HCT116 (cell line): Measurements from ENCODE around the gene AIRE. TPM values are rescaled to one million over a fixed set of nuclear protein-coding genes. Genes with fewer than 3 reads are reported as not detected.

Source experiments
- ATAC-seq: fragments of 200-7000 bp; cut with Tn5 transposase; 2 replicates; pipeline ENCODE4 v1.9.1; 2020; ENCODE audit warnings: mild to moderate bottlenecking, moderate library complexity
- BruUV-seq: library from RNA; stranded (reverse); fragments of 400-500 nt; replicated peaks from 2 replicates; lab custom pipeline; 2021; lab: Mats Ljungman, UMichigan
- CTCF ChIA-PET: fragments of 300-600 bp; sonication (Branson Sonifier 250); formaldehyde crosslinking; loops from one replicate; lab custom pipeline; 2021; ENCODE audit warnings: antibody characterized with exemption; lab: Charles Lee
- POLR2A ChIA-PET: fragments of 300-600, 350-600 bp; sonication (Branson Sonifier 250); formaldehyde crosslinking; loops from one replicate; lab custom pipeline; 2021; ENCODE audit warnings: antibody characterized with exemption; lab: Charles Lee
- RAD21 ChIA-PET, 2 experiments: fragments of 300-600 bp; sonication (Branson Sonifier 250); formaldehyde crosslinking; loops; one replicate each; lab custom pipeline; 2023; ENCODE audit warnings: low total read pairs in 2 of 2; ENCODE audit not compliant: uncharacterized antibody in 2 of 2, unreplicated experiment in 2 of 2, low non-redundant PET in 1 of 2; lab: Charles Lee
- DNase-seq: peaks from one replicate; pipeline ENCODE4 v3.0.0-alpha.2; 2010; ENCODE audit warnings: low read depth, low spot score
- H2AFZ ChIP-seq: fragments of 200-600 bp; shearing (Covaris generic), sonication (generic); 2 replicates; pipeline ENCODE4 v1.6.1; 2017; ENCODE audit warnings: low read depth, mixed run types, mixed read lengths, antibody characterized with exemption, low read length; ENCODE audit not compliant: poor library complexity, severe bottlenecking
- H3K27ac ChIP-seq: 2 replicates; pipeline ENCODE4 v1.5.1; 2012; ENCODE audit warnings: low read depth, low read length
- H3K27me3 ChIP-seq: fragments of 200-600 bp; sonication (generic); 2 replicates; pipeline ENCODE4 v1.6.1; 2016; ENCODE audit warnings: mixed run types, low read length, mixed read lengths; ENCODE audit not compliant: insufficient read depth
- H3K36me3 ChIP-seq, 2 experiments: fragments of 200-500 bp in 1 of 2; fragments of 200-600 bp in 1 of 2; sonication (Bioruptor generic) in 1 of 2; sonication (generic) in 1 of 2; 2 replicates each; pipeline versions ENCODE4 v1.5.1 to v1.6.1; 2014 to 2016; ENCODE audit warnings: low read length in 2 of 2, inconsistent platforms in 1 of 2, mixed read lengths in 1 of 2, mixed run types in 1 of 2; ENCODE audit not compliant: insufficient read depth in 2 of 2, control insufficient read depth in 1 of 2
- H3K4me1 ChIP-seq, 2 experiments: fragments of 200-600 bp in 1 of 2; sonication (generic) in 1 of 2; 2 replicates each; pipeline versions ENCODE4 v1.5.1 to v1.6.1; 2012 to 2017; ENCODE audit warnings: low read length in 2 of 2, inconsistent platforms in 1 of 2, mild to moderate bottlenecking in 1 of 2, mixed read lengths in 1 of 2, mixed run types in 1 of 2, moderate library complexity in 1 of 2; ENCODE audit not compliant: insufficient read depth in 2 of 2, control insufficient read depth in 1 of 2
- H3K4me2 ChIP-seq: fragments of 200-600 bp; sonication (generic); 2 replicates; pipeline ENCODE4 v1.6.1; 2017; ENCODE audit warnings: mixed run types, low read length, mixed read lengths
- H3K4me3 ChIP-seq, 2 experiments: fragments of 200-600 bp in 1 of 2; sonication (generic) in 1 of 2; replicated peaks in 1 of 2; 2 replicates each; pipeline ENCODE4 v1.5.1; 2011 to 2016; ENCODE audit warnings: low read length in 2 of 2, control low read depth in 1 of 2, low read depth in 1 of 2, mild to moderate bottlenecking in 1 of 2, mixed read lengths in 1 of 2, mixed run types in 1 of 2
- H3K79me2 ChIP-seq: fragments of 200-600 bp; sonication (generic); 2 replicates; pipeline ENCODE4 v1.6.1; 2017; ENCODE audit warnings: mild to moderate bottlenecking, mixed run types, low read length, moderate library complexity, mixed read lengths; ENCODE audit not compliant: insufficient read depth
- H3K9ac ChIP-seq: fragments of 200-600 bp; sonication (generic); 2 replicates; pipeline ENCODE4 v1.6.1; 2016; ENCODE audit warnings: low read length, mixed read lengths
- H3K9me2 ChIP-seq: fragments of 200-600 bp; sonication (generic), shearing (Covaris generic); 2 replicates; pipeline ENCODE4 v1.6.1; 2017; ENCODE audit warnings: mixed run types, mild to moderate bottlenecking, moderate library complexity; ENCODE audit not compliant: insufficient read depth
- H3K9me3 ChIP-seq, 2 experiments: fragments of 200-500 bp in 1 of 2; fragments of 200-600 bp in 1 of 2; sonication (Bioruptor generic) in 1 of 2; sonication (generic) in 1 of 2; 2 replicates each; pipeline ENCODE4 v1.6.1; 2014 to 2017; ENCODE audit warnings: low read length in 2 of 2, mixed read lengths in 2 of 2, inconsistent platforms in 1 of 2, low read depth in 1 of 2, mild to moderate bottlenecking in 1 of 2, mixed run types in 1 of 2, moderate library complexity in 1 of 2; ENCODE audit not compliant: control insufficient read depth in 1 of 2, insufficient read depth in 1 of 2
- H4K20me1 ChIP-seq: fragments of 200-600 bp; sonication (generic), shearing (Covaris generic); 2 replicates; pipeline ENCODE4 v1.6.1; 2017; ENCODE audit warnings: mixed run types, mild to moderate bottlenecking, moderate library complexity; ENCODE audit not compliant: insufficient read depth
- CTCF ChIP-seq, 3 experiments: fragments of 200-600 bp in 1 of 3; sonication (generic) in 1 of 3; IDR thresholded peaks in 2 of 3; conservative IDR thresholded peaks in 1 of 3; 2 replicates each; pipeline ENCODE4 v1.5.1; 2012 to 2017; ENCODE audit warnings: low read depth in 2 of 3, low read length in 2 of 3, antibody characterized with exemption in 1 of 3, borderline replicate concordance in 1 of 3, control low read depth in 1 of 3, mild to moderate bottlenecking in 1 of 3, mixed read lengths in 1 of 3, mixed run types in 1 of 3, moderate library complexity in 1 of 3; ENCODE audit not compliant: insufficient read depth in 1 of 3
- ELF1 ChIP-seq: IDR thresholded peaks from 2 replicates; pipeline ENCODE4 v1.6.1; 2012; ENCODE audit warnings: low read depth, borderline replicate concordance
- intact Hi-C: fragments of 100-400 bp; cut with micrococcal nuclease; formaldehyde crosslinking; loops from 2 replicates; pipeline ENCODE4 v1.10.0; 2022
- total RNA-seq: library from RNA; stranded (reverse); gene quantifications from one replicate; pipeline ENCODE4 v1.2.1, GENCODE V29; 2021; ENCODE audit not compliant: unreplicated experiment

The AIRE gene
- total RNA-seq, 1 experiment from 2014 or later = not detected

DNA sequence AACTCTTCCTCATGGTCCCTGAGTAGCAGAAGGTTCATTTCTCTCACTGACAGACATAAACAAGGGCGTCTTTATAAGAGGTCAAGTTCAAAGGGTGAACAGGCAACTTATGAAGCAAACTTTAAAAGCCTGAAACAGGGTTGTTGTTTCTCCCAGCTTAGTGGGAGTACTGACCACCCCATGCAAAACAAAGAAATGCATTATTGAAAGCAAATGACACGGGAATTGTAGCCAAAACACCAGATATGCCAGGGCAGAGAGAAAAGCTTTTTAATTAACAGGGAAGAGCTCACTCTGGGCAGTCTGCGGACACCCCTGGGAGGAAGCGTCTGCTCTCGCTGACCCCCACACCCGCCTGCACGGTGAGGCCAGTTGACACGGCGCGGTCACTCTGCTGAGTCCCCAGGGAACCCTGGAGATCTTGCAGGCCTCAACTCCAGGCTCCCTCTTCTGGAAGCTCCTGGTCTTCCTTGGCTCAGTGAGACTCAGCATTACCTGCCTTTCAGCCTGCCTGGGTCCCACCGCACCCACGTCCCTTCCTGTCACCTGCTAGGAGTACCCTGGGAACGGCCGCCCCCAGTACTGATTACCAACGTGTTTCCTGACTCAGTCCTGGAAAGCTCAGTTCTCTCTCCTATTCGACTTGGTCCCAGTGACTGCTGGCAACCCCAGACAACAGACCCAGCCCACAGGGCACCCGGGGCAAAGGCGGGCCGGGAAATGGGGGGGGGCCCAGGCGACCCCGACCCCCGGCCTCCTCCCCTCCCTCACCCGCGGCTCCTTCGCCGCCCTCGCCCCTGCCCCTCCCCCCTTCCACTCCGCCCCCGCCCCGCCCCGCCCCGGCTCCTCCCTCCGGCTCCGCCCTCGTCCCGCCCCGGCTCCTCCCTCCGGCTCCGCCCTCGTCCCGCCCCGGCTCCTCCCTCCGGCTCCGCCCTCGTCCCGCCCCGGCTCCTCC is 52.5 kb downstream of the AIRE start:
- RAD21 ChIA-PET = interaction anchor here in 1 of 2 experiments (1.2 kb wide), 1 partner anchor 90 kb away, joined by 3 read pairs; no protein-coding TSS in a partner anchor
- Histone ChIP-seq H3K79me2 (no peaks in the 10 kb centered on the region), H3K9me3 (no peaks in the 10 kb centered on the region), H4K20me1 (no peaks in the 10 kb centered on the region), H3K4me3 (peak overlapping the region; percentile 25 to 41), H3K9me2 (no peaks in the 10 kb centered on the region), H3K27ac (peak overlapping the region; percentile 72), H3K4me2 (peak overlapping the region; percentile 76), H3K27me3 (no peaks in the 10 kb centered on the region), H3K9ac (no peak overlapping the region; the same call in 1 of the 2 replicates), H2AFZ (no peak overlapping the region), H3K4me1 (peaks cover 14 to 20% of the 10 kb centered on the region in 2 experiments; a peak in 3 of 4 replicates), H3K36me3 (no peaks in the 10 kb centered on the region)
- intact Hi-C loops = no loop called here
- peak; percentile 47 for DNase-seq
- ATAC-seq = peak; percentile 47
- CTCF ChIA-PET = interaction anchor here (1.5 kb wide), 1 partner anchor 35 kb away, joined by 10 read pairs; no protein-coding TSS in a partner anchor
- no TSS peak for BruUV-seq
- POLR2A ChIA-PET = interaction anchor here (0.6 to 1.0 kb wide), 3 partner anchors 38 to 1415 kb away, joined by 3 to 4 read pairs (median 3); no protein-coding TSS in a partner anchor
- TF ChIP-seq CTCF (IDR thresholded peaks at IDR 0.05 in 2 of 3, conservative IDR thresholded peaks at IDR 0.05 in 1 of 3; ENCODE audit: borderline replicate concordance in 1 of 3, insufficient read depth in 1 of 3, low read depth in 2 of 3, low read length in 2 of 3) = peak in 2 of 3 experiments; percentile 44 to 47; a peak in 3 of 6 replicates
- no peak for TF ChIP-seq ELF1
